Fibroblast of the aortic adventitia (primary cell): Measurements from ENCODE around the gene GID8. TPM values are rescaled to one million over a fixed set of nuclear protein-coding genes. Genes with fewer than 3 reads are reported as not detected.

Experiments used
- DNase-seq: peaks from one replicate; pipeline ENCODE4 v3.0.0-alpha.2; 2010; ENCODE audit warnings: low read depth
- H3K4me3 ChIP-seq: 2 replicates; pipeline ENCODE4 v1.5.1; 2011; ENCODE audit warnings: low read depth, mild to moderate bottlenecking, control low read depth, low read length, moderate library complexity
- CTCF ChIP-seq: IDR thresholded peaks from 2 replicates; pipeline ENCODE4 v1.5.1; 2011; ENCODE audit warnings: mild to moderate bottlenecking, low read length, control low read depth, inconsistent platforms; ENCODE audit not compliant: insufficient read depth
- total RNA-seq: library from RNA; depleted of rRNA; stranded (reverse); fragments of >200 nt; gene quantifications from 2 replicates; pipeline ENCODE4 v1.2.3, GENCODE V29; 2012; ENCODE audit warnings: low replicate concordance

GID8 gene
- total RNA-seq, 1 donor = 35.4 TPM

GRCh38 chr20:62967149-62967501 lies 29.2 kb downstream of the GID8 start:
- no peak overlapping the region for H3K4me3 ChIP-seq
- TF ChIP-seq CTCF = no peak
- DNase-seq = no peak

GRCh38 chr20:62967628-62968351 lies 29.8 kb downstream of the GID8 start:
- no peak for TF ChIP-seq CTCF

GRCh38 chr20:62968378-62969178 lies 30.6 kb downstream of the GID8 start:
- no peak for DNase-seq
- no peak for TF ChIP-seq CTCF
- H3K4me3 ChIP-seq = no peak overlapping the region

More at GRCh38 chr20:62967628-62968351, 29.8 kb downstream of the GID8 start:
- H3K4me3 ChIP-seq = no peak overlapping the region
- no peak for DNase-seq

GRCh38 chr20:62969179-62969760 lies 31.3 kb downstream of the GID8 start:
- H3K4me3 ChIP-seq = no peak overlapping the region
- no peak for DNase-seq
- no peak for TF ChIP-seq CTCF

- no peak for DNase-seq
- no peak for TF ChIP-seq CTCF
- H3K4me3 ChIP-seq = no peak overlapping the region
These were observed 32.0 kb downstream of the GID8 start for GRCh38 chr20:62969939-62970306.

GRCh38 chr20:62970307-62971210 lies 32.6 kb downstream of the GID8 start:
- DNase-seq = no peak
- H3K4me3 ChIP-seq = no peak overlapping the region
- TF ChIP-seq CTCF = no peak
